H1 (cell line): ENCODE measurements around the gene FANCD2. TPM values are rescaled to one million over a fixed set of nuclear protein-coding genes. Genes with fewer than 3 reads are reported as not detected.

Experiments used
- CTCF ChIA-PET: fragments of 300-600 bp; sonication (Branson Sonifier 250); formaldehyde crosslinking; loops from one replicate; lab custom pipeline; 2021; ENCODE audit not compliant: partially characterized antibody; lab: Charles Lee
- POLR2A ChIA-PET: fragments of 300-600 bp; sonication (Branson Sonifier 250); formaldehyde crosslinking; loops from one replicate; lab custom pipeline; 2021; ENCODE audit warnings: inconsistent platforms; ENCODE audit not compliant: partially characterized antibody; lab: Charles Lee
- DNase-seq, 2 experiments: peaks; one replicate each; pipeline versions ENCODE4 v3.0.0 to v3.0.0-alpha.2; 2010 to 2022; ENCODE audit warnings: low spot score in 2 of 2, low read depth in 1 of 2, mixed read lengths in 1 of 2
- FAIRE-seq: peaks from 2 replicates; lab custom pipeline; 2011; peaks lifted over from hg19 to GRCh38; lab: Jason Lieb, UNC
- H2AFZ ChIP-seq: 2 replicates; pipeline ENCODE4 v1.8.1; 2012; ENCODE audit warnings: low read length, inconsistent platforms
- H2AK5ac ChIP-seq: 2 replicates; pipeline ENCODE4 v1.6.1; 2013; ENCODE audit warnings: low read depth, low read length
- H2BK120ac ChIP-seq: replicated peaks from 2 replicates; pipeline ENCODE3; 2013; ENCODE audit warnings: low read depth, low read length, inconsistent platforms
- H2BK12ac ChIP-seq: 2 replicates; pipeline ENCODE4 v1.6.1; 2013; ENCODE audit warnings: low read depth, low read length
- H2BK15ac ChIP-seq: 2 replicates; pipeline ENCODE4 v1.6.1; 2013; ENCODE audit warnings: low read length
- H2BK20ac ChIP-seq: 2 replicates; pipeline ENCODE4 v1.6.1; 2013; ENCODE audit warnings: low read length
- H2BK5ac ChIP-seq: 2 replicates; pipeline ENCODE4 v1.6.1; 2013; ENCODE audit warnings: low read depth, low read length
- H3K14ac ChIP-seq: 2 replicates; pipeline ENCODE4 v1.6.1; 2013; ENCODE audit warnings: inconsistent platforms; ENCODE audit not compliant: insufficient read length
- H3K18ac ChIP-seq: 2 replicates; pipeline ENCODE4 v1.6.1; 2013; ENCODE audit warnings: low read length; ENCODE audit errors: extremely low read depth
- H3K23ac ChIP-seq: 2 replicates; pipeline ENCODE4 v1.6.1; 2013; ENCODE audit warnings: inconsistent platforms; ENCODE audit not compliant: insufficient read length
- H3K23me2 ChIP-seq: 2 replicates; pipeline ENCODE4 v1.6.1; 2013; ENCODE audit warnings: low read depth, low read length
- H3K27ac ChIP-seq: 2 replicates; pipeline ENCODE4 v1.6.1; 2011; ENCODE audit warnings: low read depth, low read length, inconsistent platforms
- H3K27me3 ChIP-seq, 4 experiments: replicated peaks in 1 of 4; 1 replicate in 1 of 4; 2 replicates in 3 of 4; pipeline versions ENCODE4 v1.6.1 to v1.8.1; 2011 to 2013; ENCODE audit warnings: low read length in 3 of 4, mild to moderate bottlenecking in 3 of 4, inconsistent platforms in 2 of 4, mixed read lengths in 2 of 4, moderate library complexity in 1 of 4; ENCODE audit not compliant: control insufficient read depth in 3 of 4, insufficient read depth in 3 of 4; ENCODE audit errors: extremely low read depth in 1 of 4
- H3K36me3 ChIP-seq, 4 experiments: 2 replicates each; pipeline versions ENCODE4 v1.6.1 to v1.8.1; 2011 to 2013; ENCODE audit warnings: mild to moderate bottlenecking in 4 of 4, low read length in 3 of 4, moderate library complexity in 2 of 4, control low read depth in 1 of 4, inconsistent platforms in 1 of 4; ENCODE audit not compliant: insufficient read depth in 4 of 4, control insufficient read depth in 2 of 4
- H3K4ac ChIP-seq: replicated peaks from 2 replicates; pipeline ENCODE3; 2013; ENCODE audit warnings: low read length, low read depth, mixed read lengths, inconsistent platforms; ENCODE audit not compliant: insufficient read length
- H3K4me1 ChIP-seq, 4 experiments: replicated peaks in 1 of 4; 1 replicate in 1 of 4; 2 replicates in 3 of 4; pipeline versions ENCODE4 v1.6.1 to v1.8.1; 2011 to 2013; ENCODE audit warnings: low read length in 3 of 4, inconsistent platforms in 2 of 4, mixed read lengths in 1 of 4; ENCODE audit not compliant: insufficient read depth in 4 of 4, control insufficient read depth in 3 of 4
- H3K4me2 ChIP-seq, 2 experiments: 2 replicates each; pipeline versions ENCODE4 v1.6.1 to v1.8.1; 2011 to 2013; ENCODE audit warnings: low read depth in 2 of 2, low read length in 2 of 2, control low read depth in 1 of 2, inconsistent platforms in 1 of 2, mild to moderate bottlenecking in 1 of 2; ENCODE audit not compliant: insufficient read depth in 1 of 2
- H3K4me3 ChIP-seq, 4 experiments: fragments of 200-600, 300-600 bp in 1 of 4; sonication (generic), shearing (Covaris generic), sonication (Bioruptor Twin) in 1 of 4; 2 replicates each; pipeline versions ENCODE4 v1.5.1 to v1.8.1; 2011 to 2016; ENCODE audit warnings: low read length in 4 of 4, low read depth in 3 of 4, control low read depth in 2 of 4, inconsistent platforms in 2 of 4, mild to moderate bottlenecking in 2 of 4, mixed read lengths in 1 of 4, moderate library complexity in 1 of 4; ENCODE audit not compliant: insufficient read depth in 2 of 4; ENCODE audit errors: extremely low read depth in 1 of 4
- H3K56ac ChIP-seq: replicated peaks from 2 replicates; pipeline ENCODE3; 2013; ENCODE audit warnings: low read depth, mild to moderate bottlenecking, mixed read lengths, low read length, inconsistent platforms; ENCODE audit not compliant: insufficient read length
- H3K79me1 ChIP-seq: 2 replicates; pipeline ENCODE4 v1.6.1; 2013; ENCODE audit warnings: low read depth, low read length, control low read depth
- H3K79me2 ChIP-seq, 2 experiments: 2 replicates each; pipeline versions ENCODE4 v1.6.1 to v1.8.1; 2012 to 2013; ENCODE audit warnings: low read length in 2 of 2, mild to moderate bottlenecking in 2 of 2, inconsistent platforms in 1 of 2; ENCODE audit not compliant: insufficient read depth in 2 of 2, control insufficient read depth in 1 of 2
- H3K9ac ChIP-seq, 4 experiments: replicated peaks in 1 of 4; 1 replicate in 1 of 4; 2 replicates in 3 of 4; pipeline versions ENCODE4 v1.6.1 to v1.8.1; 2011 to 2013; ENCODE audit warnings: low read depth in 3 of 4, low read length in 3 of 4, control low read depth in 2 of 4, mild to moderate bottlenecking in 2 of 4, moderate library complexity in 2 of 4, inconsistent platforms in 1 of 4; ENCODE audit errors: extremely low read depth in 1 of 4
- H3K9me3 ChIP-seq, 2 experiments: 2 replicates each; pipeline versions ENCODE4 v1.6.1 to v1.8.1; 2012 to 2013; ENCODE audit warnings: mild to moderate bottlenecking in 2 of 2, moderate library complexity in 2 of 2, control low read depth in 1 of 2, inconsistent platforms in 1 of 2, low read depth in 1 of 2, low read length in 1 of 2, mixed read lengths in 1 of 2; ENCODE audit not compliant: insufficient read depth in 2 of 2
- H4K20me1 ChIP-seq, 2 experiments: replicated peaks in 1 of 2; 2 replicates each; pipeline versions ENCODE3 to v1.8.1; 2011 to 2013; ENCODE audit warnings: inconsistent platforms in 2 of 2, low read length in 2 of 2, mild to moderate bottlenecking in 1 of 2; ENCODE audit not compliant: insufficient read depth in 2 of 2, control insufficient read depth in 1 of 2
- H4K5ac ChIP-seq: 2 replicates; pipeline ENCODE4 v1.6.1; 2013; ENCODE audit warnings: low read length, low read depth, mixed read lengths, inconsistent platforms; ENCODE audit not compliant: insufficient read length
- H4K8ac ChIP-seq: 2 replicates; pipeline ENCODE4 v1.8.0; 2013; ENCODE audit warnings: mild to moderate bottlenecking, moderate library complexity, low read length, inconsistent platforms; ENCODE audit not compliant: insufficient read depth; ENCODE audit errors: extremely low read depth
- H4K91ac ChIP-seq: replicated peaks from 2 replicates; pipeline ENCODE3; 2013; ENCODE audit warnings: low read length, mixed read lengths, inconsistent platforms; ENCODE audit not compliant: insufficient read length
- SIX5 ChIP-seq: IDR thresholded peaks from 2 replicates; pipeline ENCODE4 v1.6.1; 2011; ENCODE audit warnings: mild to moderate bottlenecking, low read depth, low read length
- TAF1 ChIP-seq: IDR thresholded peaks from 2 replicates; pipeline ENCODE4 v1.6.1; 2011; ENCODE audit warnings: mild to moderate bottlenecking, low read depth, low read length
- WGBS, 2 experiments: shearing (Covaris generic) in 1 of 2; methylation state at CpG; one replicate each; pipeline versions ENCODE4 v1.1.6 to v1.1.7; 2013 to 2015; ENCODE audit warnings: low lambda C conversion rate in 2 of 2, mixed read lengths in 2 of 2, inconsistent platforms in 1 of 2, low coverage in 1 of 2, missing lambda C conversion rate in 1 of 2; ENCODE audit not compliant: insufficient replicate concordance in 2 of 2, insufficient coverage in 1 of 2, insufficient read length in 1 of 2; ENCODE audit errors: extremely low coverage in 1 of 2, missing lambda C conversion rate in 1 of 2; 5-methylcytosine and 5-hydroxymethylcytosine counted together
- polyA plus RNA-seq, 7 experiments: library from polyadenylated mRNA; depleted of rRNA in 3 of 7; stranded (reverse) in 5 of 7; unstranded in 2 of 7; fragments of >200 nt in 5 of 7; fragments of 200-250 nt in 2 of 7; gene quantifications; 1 replicate in 5 of 7; 2 replicates in 1 of 7; 4 replicates in 1 of 7; pipeline versions ENCODE4 v1.2.1 to v1.2.3, GENCODE V29; 2011 to 2013; ENCODE audit warnings: missing spikeins in 2 of 7, mixed read lengths in 2 of 7
- small RNA-seq: library from polyadenylated mRNA; stranded (forward); fragments of <200 nt; extraction: miRNeasy Mini kit (QIAGEN cat#:217004); gene quantifications from one replicate; pipeline ENCODE3, GENCODE V24; 2013; ENCODE audit not compliant: insufficient read depth
- total RNA-seq: library from RNA; stranded (reverse); fragmentation: NEBNext Ultra II Directional; extraction: Animal tissue kit (Norgen Biotek cat#: 25700); gene quantifications from 2 replicates; pipeline ENCODE4 v1.2.1, GENCODE V29; 2021

Gene FANCD2
- total and polyA plus RNA-seq, 2 of the 8 experiments (the other 6 are each of a cell fraction or from before 2014, with no cell fraction given): 33.1 to 77.8 TPM

DNA sequence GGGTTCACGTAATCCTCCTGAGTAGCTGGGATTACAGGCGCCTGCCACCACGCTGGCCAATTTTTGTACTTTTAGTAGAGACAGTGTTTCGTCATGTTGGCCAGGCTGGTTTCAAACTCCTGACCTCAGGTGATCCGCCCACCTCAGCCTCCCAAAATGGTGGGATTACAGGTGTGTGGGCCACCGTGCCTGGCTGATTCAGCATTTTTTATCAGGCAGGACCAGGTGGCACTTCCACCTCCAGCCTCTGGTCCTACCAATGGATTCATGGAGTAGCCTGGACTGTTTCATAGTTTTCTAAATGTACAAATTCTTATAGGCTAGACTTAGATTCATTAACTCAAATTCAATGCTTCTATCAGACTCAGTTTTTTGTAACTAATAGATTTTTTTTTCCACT is 124.8 kb downstream of the FANCD2 start:
- H3K4me3 ChIP-seq: no peak overlapping the region
- H3K9ac ChIP-seq: no peak overlapping the region
- H2AFZ ChIP-seq: no peak overlapping the region
- POLR2A ChIA-PET: interaction anchor here (1.3 kb wide), 1 partner anchor 9 kb away, joined by 8 read pairs; no protein-coding TSS in a partner anchor
- H4K8ac ChIP-seq: no peak overlapping the region
- no peak overlapping the region for H4K91ac ChIP-seq
- H2BK5ac ChIP-seq: no peak overlapping the region
- CTCF ChIA-PET: interaction anchor here (0.6 to 1.8 kb wide), 4 partner anchors 12 to 230 kb away, joined by 3 to 4 read pairs (median 3); no protein-coding TSS in a partner anchor
- 81% methylated on average over 6 of the region's 6 CpGs; no CpG with 5 or more reads in 1 of the 2 experiments for WGBS, 2 experiments
- H2AK5ac ChIP-seq: no peak overlapping the region
- FAIRE-seq: no peak
- no peak overlapping the region for H3K4ac ChIP-seq
- peaks cover 0 to 4% of the 10 kb centered on the region in 2 experiments for H4K20me1 ChIP-seq
- H3K27ac ChIP-seq: no peak overlapping the region
- no peak overlapping the region for H4K5ac ChIP-seq
- no peaks in the 10 kb centered on the region for H3K9me3 ChIP-seq
- H2BK15ac ChIP-seq: no peak overlapping the region
- no peaks in the 10 kb centered on the region; a peak in 1 of 7 replicates for H3K27me3 ChIP-seq
- TF ChIP-seq TAF1 (no peak), SIX5 (no peak)
- no peak overlapping the region for H2BK12ac ChIP-seq
- no peak overlapping the region for H3K23ac ChIP-seq
- H3K23me2 ChIP-seq: no peaks in the 10 kb centered on the region
- no peaks in the 10 kb centered on the region for H3K4me1 ChIP-seq
- H3K14ac ChIP-seq: no peak overlapping the region
- H3K4me2 ChIP-seq: no peak overlapping the region
- no peak overlapping the region for H3K18ac ChIP-seq
- no peak overlapping the region for H2BK20ac ChIP-seq
- H3K56ac ChIP-seq: no peak overlapping the region
- no peak for DNase-seq
- H3K79me2 ChIP-seq: peaks cover 0 to 13% of the 10 kb centered on the region in 2 experiments; a peak in 2 of 4 replicates
- no peaks in the 10 kb centered on the region for H3K79me1 ChIP-seq
- H2BK120ac ChIP-seq: no peak overlapping the region
- peaks cover 13 to 38% (median 24%) of the 10 kb centered on the region in 4 experiments for H3K36me3 ChIP-seq

Small RNA genes within 50 kb of the gene (small RNA-seq; reads per million reads assigned to genes)
- gene CYCSP10: not detected
- gene RNU6-670P: not detected

Other genes starting within 250 kb of the FANCD2 start
- gene TADA3, start 234.0 kb upstream of the FANCD2 start, total RNA-seq: 50.3 and 55.2 TPM in 2 replicates
- 43.4 and 51.2 TPM in 2 replicates for gene TADA3, start 234.0 kb upstream of the FANCD2 start, polyA plus RNA-seq (2011; rRNA removed)
- gene ARPC4, start 233.4 kb upstream of the FANCD2 start, total RNA-seq: 153 and 154 TPM in 2 replicates
- 108 and 138 TPM in 2 replicates for gene ARPC4, start 233.4 kb upstream of the FANCD2 start, polyA plus RNA-seq (2011; rRNA removed)
- gene TTLL3, start 216.2 kb upstream of the FANCD2 start, total RNA-seq: 4.3 and 5.9 TPM in 2 replicates
- 8.9 and 11.4 TPM in 2 replicates for gene TTLL3, start 216.2 kb upstream of the FANCD2 start, polyA plus RNA-seq (2011; rRNA removed)
- 63.8 and 68.4 TPM in 2 replicates for gene RPUSD3, start 182.4 kb upstream of the FANCD2 start, total RNA-seq
- 154 and 164 TPM in 2 replicates for gene RPUSD3, start 182.4 kb upstream of the FANCD2 start, polyA plus RNA-seq (2011; rRNA removed)
- gene CIDEC, start 146.2 kb upstream of the FANCD2 start, total RNA-seq: not detected in 2 replicates
- not detected in 2 replicates for gene CIDEC, start 146.2 kb upstream of the FANCD2 start, polyA plus RNA-seq (2011; rRNA removed)
- 26.8 and 26.9 TPM in 2 replicates for gene JAGN1, start 135.8 kb upstream of the FANCD2 start, total RNA-seq
- 42.9 and 51.6 TPM in 2 replicates for gene JAGN1, start 135.8 kb upstream of the FANCD2 start, polyA plus RNA-seq (2011; rRNA removed)
- 4.4 and 4.9 TPM in 2 replicates for gene IL17RE, start 123.6 kb upstream of the FANCD2 start, total RNA-seq
- 3.4 and 3.8 TPM in 2 replicates for gene IL17RE, start 123.6 kb upstream of the FANCD2 start, polyA plus RNA-seq (2011; rRNA removed)
- 9.1 and 11.8 TPM in 2 replicates for gene IL17RC, start 109.3 kb upstream of the FANCD2 start, total RNA-seq
- 13.0 and 15.4 TPM in 2 replicates for gene IL17RC, start 109.3 kb upstream of the FANCD2 start, polyA plus RNA-seq (2011; rRNA removed)
- 12.4 and 12.9 TPM in 2 replicates for gene CRELD1, start 92.6 kb upstream of the FANCD2 start, total RNA-seq
- gene CRELD1, start 92.6 kb upstream of the FANCD2 start, polyA plus RNA-seq (2011; rRNA removed): 15.1 and 19.1 TPM in 2 replicates
- 8.4 and 9.2 TPM in 2 replicates for gene PRRT3, start 74.0 kb upstream of the FANCD2 start, total RNA-seq
- 9.0 and 10.0 TPM in 2 replicates for gene PRRT3, start 74.0 kb upstream of the FANCD2 start, polyA plus RNA-seq (2011; rRNA removed)
- gene EMC3, start 39.6 kb upstream of the FANCD2 start, total RNA-seq: 37.6 and 40.2 TPM in 2 replicates
- 34.2 and 59.8 TPM in 2 replicates for gene EMC3, start 39.6 kb upstream of the FANCD2 start, polyA plus RNA-seq (2011; rRNA removed)
- gene FANCD2OS, start 81.8 kb downstream of the FANCD2 start, total RNA-seq: not detected in 2 replicates
- gene FANCD2OS, start 81.8 kb downstream of the FANCD2 start, polyA plus RNA-seq (2011; rRNA removed): not detected in 2 replicates
- 134 and 137 TPM in 2 replicates for gene BRK1, start 89.2 kb downstream of the FANCD2 start, total RNA-seq
- gene BRK1, start 89.2 kb downstream of the FANCD2 start, polyA plus RNA-seq (2011; rRNA removed): 103 and 164 TPM in 2 replicates
- 51.5 and 53.7 TPM in 2 replicates for gene VHL, start 115.3 kb downstream of the FANCD2 start, total RNA-seq
- 14.0 and 14.5 TPM in 2 replicates for gene VHL, start 115.3 kb downstream of the FANCD2 start, polyA plus RNA-seq (2011; rRNA removed)
- 1.3 and 1.5 TPM in 2 replicates for gene IRAK2, start 138.5 kb downstream of the FANCD2 start, total RNA-seq
- gene IRAK2, start 138.5 kb downstream of the FANCD2 start, polyA plus RNA-seq (2011; rRNA removed): 1.5 TPM in 2 replicates
- 34.8 and 35.3 TPM in 2 replicates for gene TATDN2, start 222.0 kb downstream of the FANCD2 start, total RNA-seq
- 12.1 and 12.3 TPM in 2 replicates for gene TATDN2, start 222.0 kb downstream of the FANCD2 start, polyA plus RNA-seq (2011; rRNA removed)